ENCODE results near the gene HOXB3. TPM values are rescaled to one million over a fixed set of nuclear protein-coding genes. Genes with fewer than 3 reads are reported as not detected.

Gene HOXB3
- total RNA-seq, 4 donors from 2014 or later: 0.97 to 14.1 (median 3.9) TPM

GRCh38 chr17:48592057-48592514 lies 2.0 kb upstream of the HOXB3 start:
- WGBS, 2 donors: 68 to 76% methylated on average over 33 of the region's 33 CpGs
- TF ChIP-seq POLR2A (IDR thresholded peaks at IDR 0.05): no peak
- no peak for TF ChIP-seq CTCF (IDR thresholded peaks at IDR 0.05)
- intact Hi-C loops (cut with DNase I; ENCODE audit: low total_unique reads): loop anchor here (5.0 kb wide), 2 partner anchors 100 to 255 kb away; no protein-coding TSS in a partner anchor
- no peak for DNase-seq (ENCODE audit: low spot score in 2 of 2)
- no peak overlapping the region for H3K4me3 ChIP-seq (ENCODE audit: low read depth, poor library complexity, severe bottlenecking)

GRCh38 chr17:48591255-48592056 lies 1.4 kb upstream of the HOXB3 start:
- WGBS, 2 donors: 91 to 92% methylated on average over 10 of the region's 10 CpGs
- TF ChIP-seq POLR2A (IDR thresholded peaks at IDR 0.05) (no peak), CTCF (IDR thresholded peaks at IDR 0.05) (no peak)
- DNase-seq (ENCODE audit: low spot score in 2 of 2): no peak
- H3K4me3 ChIP-seq (ENCODE audit: low read depth, poor library complexity, severe bottlenecking): no peak overlapping the region
- intact Hi-C loops (cut with DNase I; ENCODE audit: low total_unique reads): loop anchor here (5.0 kb wide), 2 partner anchors 99 to 254 kb away; no protein-coding TSS in a partner anchor

- DNase-seq (ENCODE audit: low spot score in 2 of 2): no peak
- no peak overlapping the region for H3K4me3 ChIP-seq (ENCODE audit: low read depth, poor library complexity, severe bottlenecking)
- no peak for TF ChIP-seq CTCF (IDR thresholded peaks at IDR 0.05)
- no peak for TF ChIP-seq POLR2A (IDR thresholded peaks at IDR 0.05)
- intact Hi-C loops (cut with DNase I; ENCODE audit: low total_unique reads): loop anchor here (5.0 kb wide), 2 partner anchors 98 to 253 kb away; no protein-coding TSS in a partner anchor
Measured at GRCh38 chr17:48590607-48591161, 643 bp upstream of the HOXB3 start.

GRCh38 chr17:48589060-48589830 lies 796 bp downstream of the HOXB3 start:
- no peak overlapping the region for H3K4me3 ChIP-seq (ENCODE audit: low read depth, poor library complexity, severe bottlenecking)
- DNase-seq (ENCODE audit: low spot score in 2 of 2): no peak
- 75 to 79% methylated on average over 10 of the region's 10 CpGs for WGBS, 2 donors
- no peak for TF ChIP-seq CTCF (IDR thresholded peaks at IDR 0.05)
- TF ChIP-seq POLR2A (IDR thresholded peaks at IDR 0.05): no peak
- intact Hi-C loops (cut with DNase I; ENCODE audit: low total_unique reads): no loop called here

- intact Hi-C loops (cut with DNase I; ENCODE audit: low total_unique reads): no loop called here
- 68 to 70% methylated on average over 2 of the region's 2 CpGs for WGBS, 2 donors
- no peak overlapping the region for H3K4me3 ChIP-seq (ENCODE audit: low read depth, poor library complexity, severe bottlenecking)
- no peak for TF ChIP-seq CTCF (IDR thresholded peaks at IDR 0.05)
- no peak for TF ChIP-seq POLR2A (IDR thresholded peaks at IDR 0.05)
- no peak for DNase-seq (ENCODE audit: low spot score in 2 of 2)
Measured at GRCh38 chr17:48588528-48588927, 1.5 kb downstream of the HOXB3 start.
